ENCODE measurements around the gene TMEM167A.

The TMEM167A gene

DNA sequence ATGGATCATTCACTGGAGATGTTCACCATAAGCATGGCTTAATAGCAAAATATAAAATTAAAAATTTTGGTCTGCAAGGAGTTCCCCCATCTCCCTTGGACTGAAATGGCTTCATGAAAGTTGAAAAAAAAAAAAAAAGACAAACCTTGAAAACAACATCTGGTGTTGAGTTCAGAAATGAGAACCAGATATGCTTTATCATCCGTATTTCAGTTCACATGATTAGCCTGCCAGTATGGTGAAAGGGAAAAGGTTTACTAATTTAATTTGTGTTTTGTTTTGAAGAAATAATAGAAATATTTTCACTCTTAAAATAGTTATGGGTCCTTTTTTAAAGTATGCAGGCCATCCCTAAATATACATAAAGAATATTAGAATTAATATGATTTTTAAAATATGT, 67.8 kb downstream of the TMEM167A start:
- no peak for TF ChIP-seq CTCF (IDR thresholded peaks at IDR 0.05; ENCODE audit: poor library complexity, severe bottlenecking)
- H3K4me3 ChIP-seq (ENCODE audit: severe bottlenecking): no peak overlapping the region
- H3K36me3 ChIP-seq (ENCODE audit: low read depth): no peaks in the 10 kb centered on the region
- no peaks in the 10 kb centered on the region for H3K4me1 ChIP-seq (ENCODE audit: insufficient read depth, poor library complexity, severe bottlenecking)
- H3K27ac ChIP-seq (ENCODE audit: poor library complexity, severe bottlenecking): no peak overlapping the region
- no peaks in the 10 kb centered on the region for H3K9me3 ChIP-seq (ENCODE audit: severe bottlenecking)
- no peak for ATAC-seq (ENCODE audit: low read depth)
- no peaks in the 10 kb centered on the region for H3K27me3 ChIP-seq (ENCODE audit: insufficient read depth, poor library complexity, severe bottlenecking)
- DNase-seq (ENCODE audit: low spot score): no peak

- H3K9me3 ChIP-seq (ENCODE audit: severe bottlenecking): no peaks in the 10 kb centered on the region
- TF ChIP-seq CTCF (IDR thresholded peaks at IDR 0.05; ENCODE audit: poor library complexity, severe bottlenecking): no peak
- no peak overlapping the region for H3K4me3 ChIP-seq (ENCODE audit: severe bottlenecking)
- DNase-seq (ENCODE audit: low spot score): no peak
- H3K4me1 ChIP-seq (ENCODE audit: insufficient read depth, poor library complexity, severe bottlenecking): no peaks in the 10 kb centered on the region
- no peaks in the 10 kb centered on the region for H3K36me3 ChIP-seq (ENCODE audit: low read depth)
- H3K27me3 ChIP-seq (ENCODE audit: insufficient read depth, poor library complexity, severe bottlenecking): no peaks in the 10 kb centered on the region
- ATAC-seq (ENCODE audit: low read depth): no peak
- H3K27ac ChIP-seq (ENCODE audit: poor library complexity, severe bottlenecking): no peak overlapping the region
These were observed 69.4 kb downstream of the TMEM167A start for GRCh38 chr5:83007755-83008154.

- no peak for TF ChIP-seq CTCF (IDR thresholded peaks at IDR 0.05; ENCODE audit: poor library complexity, severe bottlenecking)
- Histone ChIP-seq H3K4me3 (ENCODE audit: severe bottlenecking) (no peak overlapping the region), H3K9me3 (ENCODE audit: severe bottlenecking) (no peaks in the 10 kb centered on the region), H3K27me3 (ENCODE audit: insufficient read depth, poor library complexity, severe bottlenecking) (no peaks in the 10 kb centered on the region), H3K4me1 (ENCODE audit: insufficient read depth, poor library complexity, severe bottlenecking) (no peaks in the 10 kb centered on the region), H3K36me3 (ENCODE audit: low read depth) (no peaks in the 10 kb centered on the region), H3K27ac (ENCODE audit: poor library complexity, severe bottlenecking) (no peak overlapping the region)
- DNase-seq (ENCODE audit: low spot score) (no peak), ATAC-seq (ENCODE audit: low read depth) (no peak)
These were observed 70.4 kb downstream of the TMEM167A start for GRCh38 chr5:83006683-83007283.

DNA sequence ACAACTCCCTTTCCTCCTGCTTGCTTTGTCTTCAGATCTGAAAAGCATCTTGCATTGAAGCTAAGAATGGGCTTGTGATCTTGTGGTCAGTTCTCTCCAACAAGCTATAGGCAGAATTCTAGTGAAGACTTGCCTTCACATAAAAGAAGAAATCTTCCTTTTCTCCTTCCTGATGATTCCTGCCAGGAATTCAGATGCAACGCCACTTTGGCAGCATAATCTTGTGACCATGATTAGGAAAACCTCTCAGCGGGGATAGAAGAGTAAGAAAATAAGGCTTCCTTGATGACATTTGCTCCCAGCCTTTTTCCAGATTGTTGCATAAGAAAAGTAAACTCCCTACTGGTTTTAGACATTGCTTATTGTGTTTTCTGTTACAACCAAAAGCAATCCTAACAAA, 73.4 kb downstream of the TMEM167A start:
- Histone ChIP-seq H3K4me3 (ENCODE audit: severe bottlenecking) (no peak overlapping the region), H3K36me3 (ENCODE audit: low read depth) (no peaks in the 10 kb centered on the region), H3K4me1 (ENCODE audit: insufficient read depth, poor library complexity, severe bottlenecking) (no peaks in the 10 kb centered on the region)

More for the DNA sequence above, 73.4 kb downstream of the TMEM167A start:
- TF ChIP-seq CTCF (IDR thresholded peaks at IDR 0.05; ENCODE audit: poor library complexity, severe bottlenecking): no peak
- Histone ChIP-seq H3K27me3 (ENCODE audit: insufficient read depth, poor library complexity, severe bottlenecking) (no peaks in the 10 kb centered on the region), H3K9me3 (ENCODE audit: severe bottlenecking) (no peaks in the 10 kb centered on the region), H3K27ac (ENCODE audit: poor library complexity, severe bottlenecking) (no peak overlapping the region)
- DNase-seq (ENCODE audit: low spot score) (no peak), ATAC-seq (ENCODE audit: low read depth) (no peak)
